Measurements from ENCODE around the gene MITD1.

The MITD1 gene

DNA sequence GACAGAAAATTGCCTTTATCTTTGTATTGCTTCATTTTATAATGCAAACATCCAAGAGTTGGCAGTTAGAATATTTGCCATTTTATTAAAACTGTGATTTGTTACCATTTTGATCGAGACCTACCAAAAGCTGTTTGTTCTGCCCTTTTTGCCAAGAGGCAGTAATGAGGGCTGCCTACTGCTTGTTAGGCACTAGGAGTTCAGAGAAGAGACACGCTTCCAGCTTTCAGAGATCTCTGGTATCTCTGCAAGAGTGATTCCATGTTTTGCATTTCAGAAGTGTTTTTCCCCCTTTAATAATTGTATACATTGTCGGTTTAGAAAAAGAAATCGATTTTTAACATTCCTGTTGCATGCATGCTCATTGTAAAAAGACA, 754 bp upstream of the MITD1 start:
- DNase-seq: peak in 2 of 3 donors; percentile 21 to 35
- CTCF ChIA-PET: interaction anchor here (0.7 to 1.6 kb wide), 2 partner anchors 8 to 17 kb away, joined by 3 to 4 read pairs; no protein-coding TSS in a partner anchor
- H3K9me3 ChIP-seq (ENCODE audit: control extremely low read depth in 1 of 5, control insufficient read depth in 4 of 5, insufficient read depth in 2 of 5, low read depth in 1 of 5, low read length in 4 of 5): no peaks in the 10 kb centered on the region

DNA sequence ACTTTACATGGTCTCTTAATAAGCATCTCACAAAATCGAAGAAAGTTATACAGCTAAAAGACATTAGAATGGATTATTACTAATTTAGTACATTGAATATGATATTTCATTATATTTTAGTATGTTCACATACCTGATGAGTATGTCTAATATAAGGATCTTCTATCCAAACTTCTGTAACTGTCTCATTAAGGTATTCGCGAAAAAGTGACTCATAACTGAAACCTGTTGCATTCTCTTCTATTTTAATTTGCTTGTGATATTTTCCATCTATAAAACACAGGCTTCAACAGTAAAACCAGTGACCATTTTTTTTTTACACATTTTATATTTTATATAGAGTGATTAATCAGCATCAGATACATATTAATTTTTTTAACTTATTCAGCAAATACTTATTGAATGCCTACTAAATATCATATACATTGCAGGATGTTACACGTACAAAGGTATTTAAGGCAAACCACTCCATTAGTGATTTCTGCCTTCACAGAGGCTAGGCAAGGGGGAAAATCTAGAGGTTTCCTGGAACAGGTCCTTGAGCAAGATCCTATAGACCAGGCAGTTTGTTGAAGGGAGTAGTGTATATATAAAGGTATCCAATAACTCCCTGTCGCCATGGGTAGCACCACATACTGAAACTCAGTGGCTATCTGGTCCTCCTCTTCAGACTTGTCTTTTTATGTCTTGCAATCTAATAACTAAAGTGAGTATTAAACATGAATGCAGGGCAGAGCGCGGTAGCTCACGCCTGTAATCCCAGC, 9.3 kb downstream of the MITD1 start:
- WGBS (ENCODE audit: insufficient coverage): no CpG with 5 or more reads among the region's 8 CpGs
- DNase-seq: no peak
- POLR2A ChIA-PET: no interaction called here
- CTCF ChIA-PET: interaction anchor here (0.9 to 2.2 kb wide), 3 partner anchors 9 to 16 kb away, joined by 3 to 6 read pairs (median 5); no protein-coding TSS in a partner anchor
- Histone ChIP-seq H3K4me1 (ENCODE audit: control extremely low read depth in 1 of 4, control insufficient read depth in 4 of 4, insufficient read depth in 4 of 4, low read length in 3 of 4) (peaks cover 0 to 4% (median 0%) of the 10 kb centered on the region in 4 experiments), H3K4me3 (ENCODE audit: control insufficient read depth in 1 of 7, extremely low read depth in 1 of 7, insufficient read depth in 4 of 7, low read depth in 2 of 7, low read length in 6 of 7) (no peak overlapping the region), H3K9me3 (ENCODE audit: control extremely low read depth in 1 of 5, control insufficient read depth in 4 of 5, insufficient read depth in 2 of 5, low read depth in 1 of 5, low read length in 4 of 5) (no peaks in the 10 kb centered on the region), H3K27ac (ENCODE audit: insufficient read depth in 1 of 2, low read depth in 1 of 2, low read length in 2 of 2, poor library complexity in 1 of 2, severe bottlenecking in 2 of 2) (no peak overlapping the region), H3K27me3 (replicated peaks in 2 of 5; ENCODE audit: control insufficient read depth in 4 of 5, insufficient read depth in 5 of 5, low read length in 4 of 5) (no peaks in the 10 kb centered on the region), H3K36me3 (ENCODE audit: control insufficient read depth in 4 of 4, insufficient read depth in 4 of 4, low read length in 3 of 4) (peaks cover 13 to 47% (median 32%) of the 10 kb centered on the region in 4 experiments)

More for the DNA sequence above, 754 bp upstream of the MITD1 start:
- peaks cover 0 to 3% (median under 1%) of the 10 kb centered on the region in 4 experiments for H3K36me3 ChIP-seq (ENCODE audit: control insufficient read depth in 4 of 4, insufficient read depth in 4 of 4, low read length in 3 of 4)
- no peaks in the 10 kb centered on the region for H3K27me3 ChIP-seq (replicated peaks in 2 of 5; ENCODE audit: control insufficient read depth in 4 of 5, insufficient read depth in 5 of 5, low read length in 4 of 5)
- POLR2A ChIA-PET: interaction anchor here (0.9 to 2.0 kb wide), 2 partner anchors 41 to 155 kb away, joined by 3 to 10 read pairs; partner anchors contain the start of genes C2orf15 and TXNDC9
- H3K4me1 ChIP-seq (ENCODE audit: control extremely low read depth in 1 of 4, control insufficient read depth in 4 of 4, insufficient read depth in 4 of 4, low read length in 3 of 4): peaks cover 10 to 23% (median 16%) of the 10 kb centered on the region in 4 experiments
- peak overlapping the region; percentile 79 to 92 for H3K27ac ChIP-seq (ENCODE audit: insufficient read depth in 1 of 2, low read depth in 1 of 2, low read length in 2 of 2, poor library complexity in 1 of 2, severe bottlenecking in 2 of 2)
- H3K4me3 ChIP-seq (ENCODE audit: control insufficient read depth in 1 of 7, extremely low read depth in 1 of 7, insufficient read depth in 4 of 7, low read depth in 2 of 7, low read length in 6 of 7): peak overlapping the region; percentile 86 to 100 (median 95)
- WGBS (ENCODE audit: insufficient coverage): 5% methylated on average over 3 of the region's 4 CpGs

DNA sequence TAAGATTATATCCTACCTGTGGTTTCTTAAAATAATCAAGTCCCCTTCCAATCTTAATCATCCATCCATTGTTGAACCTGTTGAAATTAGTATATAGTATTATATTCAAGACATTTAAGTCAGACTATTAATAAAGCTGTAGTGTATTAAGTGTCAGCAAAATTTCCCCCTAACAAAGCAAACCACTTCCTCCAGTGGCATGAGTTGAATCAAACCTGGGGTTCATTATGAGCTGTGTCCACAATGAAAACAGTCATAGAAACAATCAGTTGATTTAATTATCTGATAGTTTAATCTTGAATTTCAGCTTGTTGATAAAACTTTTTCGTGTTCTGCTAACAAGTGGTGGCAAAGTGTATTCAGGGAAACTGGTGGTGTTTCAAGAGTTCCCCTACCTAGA, 11.3 kb downstream of the MITD1 start:
- no peak overlapping the region for H3K4me3 ChIP-seq (ENCODE audit: control insufficient read depth in 1 of 7, extremely low read depth in 1 of 7, insufficient read depth in 4 of 7, low read depth in 2 of 7, low read length in 6 of 7)
- no peak overlapping the region for H3K27ac ChIP-seq (ENCODE audit: insufficient read depth in 1 of 2, low read depth in 1 of 2, low read length in 2 of 2, poor library complexity in 1 of 2, severe bottlenecking in 2 of 2)
- ChIA-PET POLR2A (no interaction called here), CTCF (interaction anchor here (0.8 to 2.0 kb wide), 2 partner anchors 11 kb away, joined by 3 to 6 read pairs; no protein-coding TSS in a partner anchor)
- peaks cover 22 to 56% (median 42%) of the 10 kb centered on the region in 4 experiments for H3K36me3 ChIP-seq (ENCODE audit: control insufficient read depth in 4 of 4, insufficient read depth in 4 of 4, low read length in 3 of 4)
- H3K27me3 ChIP-seq (replicated peaks in 2 of 5; ENCODE audit: control insufficient read depth in 4 of 5, insufficient read depth in 5 of 5, low read length in 4 of 5): no peaks in the 10 kb centered on the region
- H3K4me1 ChIP-seq (ENCODE audit: control extremely low read depth in 1 of 4, control insufficient read depth in 4 of 4, insufficient read depth in 4 of 4, low read length in 3 of 4): peaks cover 0 to 4% (median 0%) of the 10 kb centered on the region in 4 experiments
- 33% methylated on average over 1 of the region's 1 CpG for WGBS (ENCODE audit: insufficient coverage)
- peak in 2 of 3 donors; percentile 6 to 15 for DNase-seq
- H3K9me3 ChIP-seq (ENCODE audit: control extremely low read depth in 1 of 5, control insufficient read depth in 4 of 5, insufficient read depth in 2 of 5, low read depth in 1 of 5, low read length in 4 of 5): no peaks in the 10 kb centered on the region

DNA sequence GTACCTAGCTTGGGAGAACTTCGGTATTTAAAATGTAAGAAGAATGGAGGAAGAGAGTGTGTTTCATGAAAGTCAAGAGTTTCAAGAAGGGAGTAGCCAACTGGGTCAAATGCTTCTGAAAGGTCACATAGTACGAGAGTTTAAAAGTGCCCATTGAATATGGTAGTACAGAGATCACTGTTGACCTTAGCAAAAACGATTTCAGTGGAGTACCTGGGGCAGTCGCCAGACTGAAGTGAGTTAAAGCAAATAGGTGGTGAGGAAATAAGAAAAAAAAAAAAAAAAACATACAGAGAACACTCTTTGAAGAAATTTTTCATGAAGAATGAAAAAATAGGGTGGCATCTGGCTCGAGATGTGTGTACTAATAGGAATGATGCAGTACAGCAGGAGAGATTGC, 14.6 kb downstream of the MITD1 start:
- peaks cover 0 to 4% (median 0%) of the 10 kb centered on the region in 4 experiments for H3K4me1 ChIP-seq (ENCODE audit: control extremely low read depth in 1 of 4, control insufficient read depth in 4 of 4, insufficient read depth in 4 of 4, low read length in 3 of 4)
- DNase-seq: no peak
- no peak overlapping the region for H3K4me3 ChIP-seq (ENCODE audit: control insufficient read depth in 1 of 7, extremely low read depth in 1 of 7, insufficient read depth in 4 of 7, low read depth in 2 of 7, low read length in 6 of 7)
- ChIA-PET POLR2A (interaction anchor here (0.6 kb wide), 1 partner anchor 521 kb away, joined by 3 read pairs; no protein-coding TSS in a partner anchor), CTCF (interaction anchor here (2.1 to 2.7 kb wide), 3 partner anchors 8 to 14 kb away, joined by 7 to 15 read pairs (median 11); no protein-coding TSS in a partner anchor)
- 100% methylated on average over 2 of the region's 5 CpGs for WGBS (ENCODE audit: insufficient coverage)
- H3K27ac ChIP-seq (ENCODE audit: insufficient read depth in 1 of 2, low read depth in 1 of 2, low read length in 2 of 2, poor library complexity in 1 of 2, severe bottlenecking in 2 of 2): no peak overlapping the region
- H3K9me3 ChIP-seq (ENCODE audit: control extremely low read depth in 1 of 5, control insufficient read depth in 4 of 5, insufficient read depth in 2 of 5, low read depth in 1 of 5, low read length in 4 of 5): no peaks in the 10 kb centered on the region
- H3K27me3 ChIP-seq (replicated peaks in 2 of 5; ENCODE audit: control insufficient read depth in 4 of 5, insufficient read depth in 5 of 5, low read length in 4 of 5): no peaks in the 10 kb centered on the region
- peaks cover 19 to 54% (median 38%) of the 10 kb centered on the region in 4 experiments for H3K36me3 ChIP-seq (ENCODE audit: control insufficient read depth in 4 of 4, insufficient read depth in 4 of 4, low read length in 3 of 4)

DNA sequence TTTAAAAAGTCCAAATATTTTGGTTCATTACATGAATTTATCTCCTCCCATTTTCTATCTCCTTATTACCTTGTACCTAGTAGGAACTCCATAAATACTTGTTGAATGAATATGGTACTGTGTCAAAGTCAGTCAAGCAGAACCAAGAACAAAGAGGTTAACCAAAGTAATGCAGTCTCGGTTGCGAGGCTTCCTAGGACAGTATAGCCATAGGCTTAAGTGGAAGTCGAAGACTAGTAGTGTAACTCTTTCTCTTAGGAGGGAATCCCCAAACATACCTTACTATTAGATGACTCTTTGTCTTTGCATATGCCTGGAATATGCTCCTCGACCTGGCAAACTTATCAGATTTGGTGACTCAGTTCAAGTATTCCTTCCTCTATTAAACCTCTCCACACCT, 21.3 kb downstream of the MITD1 start:
- H3K36me3 ChIP-seq (ENCODE audit: control insufficient read depth in 4 of 4, insufficient read depth in 4 of 4, low read length in 3 of 4): peaks cover 3 to 22% (median 12%) of the 10 kb centered on the region in 4 experiments
- ChIA-PET CTCF (interaction anchor here (2.8 kb wide), 1 partner anchor 8 kb away, joined by 11 read pairs; no protein-coding TSS in a partner anchor), POLR2A (no interaction called here)

DNA sequence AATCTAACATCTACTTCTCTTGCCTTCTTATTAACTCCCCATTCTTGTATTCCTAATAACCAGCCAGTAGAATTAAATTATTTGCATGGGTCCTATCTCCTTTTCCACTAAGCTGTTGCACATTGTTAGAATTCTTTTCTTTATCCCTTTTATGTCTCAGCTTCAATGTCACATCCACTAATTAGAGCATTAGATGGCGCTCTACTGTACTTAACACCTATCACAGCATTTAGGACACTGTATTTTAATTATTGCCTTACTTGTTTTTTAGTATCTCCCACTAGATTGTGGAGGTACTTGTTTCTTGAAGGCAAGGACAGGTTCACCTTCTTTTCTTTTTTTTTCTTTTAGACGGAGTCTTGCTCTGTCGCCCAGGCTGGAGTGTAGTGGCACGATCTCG, 22.3 kb downstream of the MITD1 start:
- ChIA-PET POLR2A (no interaction called here), CTCF (interaction anchor here (0.6 to 2.8 kb wide), 7 partner anchors 9 to 107 kb away, joined by 4 to 11 read pairs (median 6); partner anchors contain the start of gene C2orf15)
- H3K4me1 ChIP-seq (ENCODE audit: control extremely low read depth in 1 of 4, control insufficient read depth in 4 of 4, insufficient read depth in 4 of 4, low read length in 3 of 4): peaks cover 10 to 28% (median 19%) of the 10 kb centered on the region in 4 experiments
- H3K9me3 ChIP-seq (ENCODE audit: control extremely low read depth in 1 of 5, control insufficient read depth in 4 of 5, insufficient read depth in 2 of 5, low read depth in 1 of 5, low read length in 4 of 5): no peaks in the 10 kb centered on the region
- peak in 1 of 3 donors; percentile 10 for DNase-seq
- no peak overlapping the region for H3K27ac ChIP-seq (ENCODE audit: insufficient read depth in 1 of 2, low read depth in 1 of 2, low read length in 2 of 2, poor library complexity in 1 of 2, severe bottlenecking in 2 of 2)
- H3K4me3 ChIP-seq (ENCODE audit: control insufficient read depth in 1 of 7, extremely low read depth in 1 of 7, insufficient read depth in 4 of 7, low read depth in 2 of 7, low read length in 6 of 7): no peak overlapping the region
- 95% methylated on average over 4 of the region's 5 CpGs for WGBS (ENCODE audit: insufficient coverage)
- peaks cover 3 to 22% (median 12%) of the 10 kb centered on the region in 4 experiments for H3K36me3 ChIP-seq (ENCODE audit: control insufficient read depth in 4 of 4, insufficient read depth in 4 of 4, low read length in 3 of 4)
- H3K27me3 ChIP-seq (replicated peaks in 2 of 5; ENCODE audit: control insufficient read depth in 4 of 5, insufficient read depth in 5 of 5, low read length in 4 of 5): no peaks in the 10 kb centered on the region

More for the DNA sequence above, 21.3 kb downstream of the MITD1 start:
- no peak overlapping the region for H3K27ac ChIP-seq (ENCODE audit: insufficient read depth in 1 of 2, low read depth in 1 of 2, low read length in 2 of 2, poor library complexity in 1 of 2, severe bottlenecking in 2 of 2)
- no peak for DNase-seq
- H3K27me3 ChIP-seq (replicated peaks in 2 of 5; ENCODE audit: control insufficient read depth in 4 of 5, insufficient read depth in 5 of 5, low read length in 4 of 5): no peaks in the 10 kb centered on the region
- WGBS (ENCODE audit: insufficient coverage): 98% methylated on average over 4 of the region's 4 CpGs
- peaks cover 1 to 19% (median 13%) of the 10 kb centered on the region in 4 experiments for H3K4me1 ChIP-seq (ENCODE audit: control extremely low read depth in 1 of 4, control insufficient read depth in 4 of 4, insufficient read depth in 4 of 4, low read length in 3 of 4)
- no peak overlapping the region for H3K4me3 ChIP-seq (ENCODE audit: control insufficient read depth in 1 of 7, extremely low read depth in 1 of 7, insufficient read depth in 4 of 7, low read depth in 2 of 7, low read length in 6 of 7)
- no peaks in the 10 kb centered on the region for H3K9me3 ChIP-seq (ENCODE audit: control extremely low read depth in 1 of 5, control insufficient read depth in 4 of 5, insufficient read depth in 2 of 5, low read depth in 1 of 5, low read length in 4 of 5)

Data from common myeloid progenitor, CD34-positive (primary cell).